Measurements from ENCODE around the gene DNASE2. TPM values are rescaled to one million over a fixed set of nuclear protein-coding genes. Genes with fewer than 3 reads are reported as not detected.
A peak's percentile ranks its signal among the peaks of the same experiment; 100 is the strongest.

DNASE2 gene
- total RNA-seq, 1 experiment from 2014 or later: 22.7 TPM

DNA sequence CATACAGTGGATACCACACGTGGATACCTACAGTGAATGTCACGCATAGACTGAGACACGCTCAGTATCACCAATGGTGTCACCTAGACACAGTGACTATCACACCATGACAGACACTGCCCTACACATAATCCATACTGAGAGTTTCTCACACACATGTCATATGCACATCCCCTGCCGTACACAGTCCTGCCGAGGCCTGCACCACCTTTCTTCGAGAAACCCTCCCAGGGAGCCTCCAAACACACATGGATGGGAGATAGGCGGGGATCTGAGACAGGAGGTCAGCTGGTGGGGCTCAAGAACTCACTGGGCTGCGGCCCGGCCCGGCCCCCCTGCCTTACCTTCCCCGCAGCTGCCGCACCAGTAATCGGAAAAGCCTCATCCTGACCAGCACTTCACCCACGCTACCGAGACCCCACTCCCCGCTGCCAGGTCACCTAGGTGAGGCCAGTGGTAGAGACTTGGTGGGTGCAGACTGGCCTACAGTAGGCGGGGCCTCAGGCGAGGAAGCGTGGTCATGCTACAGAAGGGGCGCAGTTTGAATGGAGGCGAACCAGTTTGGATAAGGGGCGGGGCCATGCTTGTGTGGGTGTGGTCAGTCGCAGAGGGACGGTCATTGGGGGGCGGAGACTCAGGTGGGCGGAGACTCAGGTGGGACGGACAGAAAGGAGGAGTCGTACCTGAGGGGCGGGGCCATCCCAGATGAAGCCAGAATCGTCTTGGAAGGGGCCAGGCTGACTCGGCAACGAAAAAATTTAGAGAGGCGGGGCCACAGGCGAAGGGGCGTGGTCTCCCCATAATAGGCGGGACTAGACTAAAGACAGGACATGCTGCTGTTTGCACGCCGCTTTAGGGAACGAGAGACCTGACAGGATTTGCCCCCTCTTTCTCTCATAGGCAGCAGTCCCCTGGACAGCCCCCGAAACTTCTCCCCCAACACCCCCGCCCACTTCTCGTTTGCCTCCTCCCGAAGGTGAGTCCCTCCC is 40.9 kb downstream of the DNASE2 start:
- intact Hi-C loops (cut with micrococcal nuclease; ENCODE audit: unreplicated experiment): no loop called here
- no TSS peak for BruUV-seq (replicated peaks)
- CTCF ChIA-PET: no interaction called here

DNA sequence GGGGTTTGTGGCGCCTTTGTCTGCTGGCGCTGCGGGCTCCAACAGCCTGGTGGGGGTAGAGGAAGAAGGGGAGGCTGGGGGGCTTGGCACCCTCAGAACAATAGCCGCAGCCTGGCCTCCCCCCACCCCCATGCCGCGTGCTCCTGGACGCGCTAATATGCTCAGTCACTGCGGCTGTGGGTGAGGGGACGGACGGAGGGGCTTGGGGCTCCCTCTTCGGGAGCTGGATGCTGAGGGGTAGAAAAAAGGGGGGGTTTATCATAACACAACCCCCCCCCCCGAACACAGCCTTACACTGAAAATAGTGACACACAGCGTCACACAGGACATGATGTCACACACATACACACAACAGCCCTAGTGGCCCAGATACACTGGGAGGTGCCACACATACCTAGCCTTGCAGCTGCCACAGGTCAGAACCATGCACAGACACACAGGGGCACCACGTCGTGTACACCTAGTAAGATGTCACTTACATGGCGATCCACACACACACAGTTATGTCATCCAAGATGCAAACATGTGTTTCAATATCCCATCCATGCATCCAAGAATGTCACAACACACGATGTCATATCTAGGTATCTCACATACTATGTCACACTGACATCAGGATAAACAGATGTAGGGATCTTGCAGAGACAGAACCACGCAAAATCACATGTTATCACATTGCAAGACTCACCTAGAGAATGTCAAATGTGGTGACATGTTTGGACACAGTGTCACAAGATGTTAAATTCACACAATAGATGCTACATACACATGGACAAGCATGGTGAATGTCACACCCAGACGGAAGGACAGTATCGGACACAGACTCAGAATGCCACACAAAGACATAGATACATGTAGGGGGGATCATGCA is 42.1 kb downstream of the DNASE2 start:
- Histone ChIP-seq H3K4me3 (ENCODE audit: low read depth, low read length, poor library complexity, severe bottlenecking) (peak overlapping the region; percentile 84), H3K9me3 (ENCODE audit: low read depth, low read length, poor library complexity, severe bottlenecking) (no peaks in the 10 kb centered on the region), H3K36me3 (ENCODE audit: insufficient read depth, low read length, poor library complexity, severe bottlenecking) (no peaks in the 10 kb centered on the region), H3K27me3 (replicated peaks; ENCODE audit: insufficient read depth, low read depth, low read length, poor library complexity) (no peaks in the 10 kb centered on the region), H3K27ac (ENCODE audit: low read depth, low read length, poor library complexity, severe bottlenecking) (peak overlapping the region; percentile 63), H3K4me1 (ENCODE audit: insufficient read depth, low read length, poor library complexity, severe bottlenecking) (peaks cover 19% of the 10 kb centered on the region)
- CTCF ChIA-PET: interaction anchor here (0.6 kb wide), 1 partner anchor 52 kb away, joined by 6 read pairs; no protein-coding TSS in a partner anchor
- intact Hi-C loops (cut with micrococcal nuclease; ENCODE audit: unreplicated experiment): no loop called here
- BruUV-seq (replicated peaks): TSS peak; percentile 47
- TF ChIP-seq EZH2 (IDR thresholded peaks at IDR 0.05; ENCODE audit: borderline replicate concordance, low read depth, low read length, poor library complexity, severe bottlenecking): no peak
- no peak for TF ChIP-seq CTCF (conservative IDR thresholded peaks at IDR 0.05; ENCODE audit: low read depth, low read length)
- POLR2A ChIA-PET (ENCODE audit: low non-redundant PET): no interaction called here
- no peak for DNase-seq (ENCODE audit: low spot score)

More for the DNA sequence above, 40.9 kb downstream of the DNASE2 start:
- peak; percentile 91 for DNase-seq (ENCODE audit: low spot score)
- TF ChIP-seq CTCF (conservative IDR thresholded peaks at IDR 0.05; ENCODE audit: low read depth, low read length): no peak
- no peak for TF ChIP-seq EZH2 (IDR thresholded peaks at IDR 0.05; ENCODE audit: borderline replicate concordance, low read depth, low read length, poor library complexity, severe bottlenecking)
- POLR2A ChIA-PET (ENCODE audit: low non-redundant PET): no interaction called here
- Histone ChIP-seq H3K36me3 (ENCODE audit: insufficient read depth, low read length, poor library complexity, severe bottlenecking) (no peaks in the 10 kb centered on the region), H3K4me3 (ENCODE audit: low read depth, low read length, poor library complexity, severe bottlenecking) (peak overlapping the region; percentile 29), H3K4me1 (ENCODE audit: insufficient read depth, low read length, poor library complexity, severe bottlenecking) (peaks cover 13% of the 10 kb centered on the region), H3K9me3 (ENCODE audit: low read depth, low read length, poor library complexity, severe bottlenecking) (no peaks in the 10 kb centered on the region), H3K27me3 (replicated peaks; ENCODE audit: insufficient read depth, low read depth, low read length, poor library complexity) (no peaks in the 10 kb centered on the region), H3K27ac (ENCODE audit: low read depth, low read length, poor library complexity, severe bottlenecking) (peak overlapping the region; percentile 11)

- H3K27me3 ChIP-seq (replicated peaks; ENCODE audit: insufficient read depth, low read depth, low read length, poor library complexity): no peaks in the 10 kb centered on the region
- CTCF ChIA-PET: interaction anchor here (0.6 kb wide), 1 partner anchor 52 kb away, joined by 6 read pairs; no protein-coding TSS in a partner anchor
- TF ChIP-seq EZH2 (IDR thresholded peaks at IDR 0.05; ENCODE audit: borderline replicate concordance, low read depth, low read length, poor library complexity, severe bottlenecking): no peak
- TF ChIP-seq CTCF (conservative IDR thresholded peaks at IDR 0.05; ENCODE audit: low read depth, low read length): no peak; the same call in none of the 2 replicates
- peak within 1 kb of the TSS; percentile 84 for H3K4me3 ChIP-seq (ENCODE audit: low read depth, low read length, poor library complexity, severe bottlenecking)
- H3K9me3 ChIP-seq (ENCODE audit: low read depth, low read length, poor library complexity, severe bottlenecking): no peaks in the 10 kb centered on the region
- POLR2A ChIA-PET (ENCODE audit: low non-redundant PET): no interaction called here
- peaks cover 19% of the 10 kb centered on the region for H3K4me1 ChIP-seq (ENCODE audit: insufficient read depth, low read length, poor library complexity, severe bottlenecking)
- peak within 1 kb of the TSS; percentile 63 for H3K27ac ChIP-seq (ENCODE audit: low read depth, low read length, poor library complexity, severe bottlenecking)
- intact Hi-C loops (cut with micrococcal nuclease; ENCODE audit: unreplicated experiment): no loop called here
- DNase-seq (ENCODE audit: low spot score): peak; percentile 78
- no TSS peak for BruUV-seq (replicated peaks)
- no peaks in the 10 kb centered on the region for H3K36me3 ChIP-seq (ENCODE audit: insufficient read depth, low read length, poor library complexity, severe bottlenecking)
Measured at GRCh38 chr19:12838182-12838885, 42.9 kb downstream of the DNASE2 start, which contains the start of gene MAST1. TSS of gene MAST1 (plus strand) at chr19:12838515. CDS start at chr19:12838573, 58 bp downstream.

All from A673 (cell line).